SU-DHL-6 (cell line): ENCODE results near the gene LPIN3.

Experiments
- H2AFZ ChIP-seq: fragments of 200-600 bp; sonication (generic); 2 replicates; pipeline ENCODE4 v1.6.1; 2014; ENCODE audit warnings: low read depth, mild to moderate bottlenecking, moderate library complexity, mixed read lengths, antibody characterized with exemption, low read length; ENCODE audit not compliant: severe bottlenecking
- H3F3A ChIP-seq: fragments of 200-600 bp; shearing (Covaris generic); 2 replicates; pipeline ENCODE4 v1.6.0; 2016; ENCODE audit warnings: antibody characterized with exemption, mild to moderate bottlenecking; ENCODE audit not compliant: insufficient read depth
- H3K27ac ChIP-seq: fragments of 200-600 bp; sonication (generic); 2 replicates; pipeline ENCODE4 v1.5.1; 2016; ENCODE audit warnings: low read depth, mild to moderate bottlenecking, low read length, moderate library complexity, mixed read lengths
- H3K27me3 ChIP-seq: fragments of 200-600 bp; sonication (generic), shearing (Covaris generic); 2 replicates; pipeline ENCODE4 v1.6.0; 2014; ENCODE audit warnings: mild to moderate bottlenecking, low read length
- H3K36me3 ChIP-seq: fragments of 200-600 bp; sonication (generic); 2 replicates; pipeline ENCODE4 v1.6.1; 2014; ENCODE audit warnings: mild to moderate bottlenecking, low read length, mixed read lengths
- H3K4me2 ChIP-seq: fragments of 300-600, 200-600 bp; shearing (Covaris generic), sonication (generic); 2 replicates; pipeline ENCODE4 v1.6.0; 2014; ENCODE audit warnings: low read length, low read depth, mild to moderate bottlenecking; ENCODE audit not compliant: poor library complexity, severe bottlenecking
- H3K4me3 ChIP-seq: fragments of 200-600 bp; sonication (generic); 2 replicates; pipeline ENCODE4 v1.5.1; 2014; ENCODE audit warnings: antibody characterized with exemption, low read length, mild to moderate bottlenecking, mixed read lengths; ENCODE audit not compliant: insufficient read depth, poor library complexity, severe bottlenecking
- H3K79me2 ChIP-seq: fragments of 200-600 bp; sonication (generic); 2 replicates; pipeline ENCODE4 v1.6.1; 2014; ENCODE audit warnings: mild to moderate bottlenecking, low read length, moderate library complexity; ENCODE audit not compliant: insufficient read depth
- H3K9ac ChIP-seq: fragments of 200-600 bp; sonication (generic); 2 replicates; pipeline ENCODE4 v1.7.0; 2014; ENCODE audit warnings: mild to moderate bottlenecking, low read length
- H3K9me2 ChIP-seq: fragments of 200-600 bp; sonication (generic); replicated peaks from 2 replicates; pipeline ENCODE4 v1.6.1; 2014; ENCODE audit warnings: low read length; ENCODE audit not compliant: insufficient read depth
- H3K9me3 ChIP-seq: fragments of 200-600 bp; sonication (generic); 2 replicates; pipeline ENCODE4 v1.6.1; 2014; ENCODE audit warnings: low read length, mixed read lengths; ENCODE audit not compliant: insufficient read depth
- H4K20me1 ChIP-seq: fragments of 200-600 bp; sonication (generic); 2 replicates; pipeline ENCODE4 v1.6.1; 2014; ENCODE audit warnings: low read depth, mild to moderate bottlenecking, antibody characterized with exemption, low read length, moderate library complexity, mixed read lengths
- CTCF ChIP-seq: fragments of 200-600 bp; sonication (generic); IDR thresholded peaks from one replicate; pipeline ENCODE4 v1.5.1; 2017; ENCODE audit warnings: antibody characterized with exemption, mild to moderate bottlenecking, low read length, moderate library complexity; ENCODE audit not compliant: insufficient read depth, poor library complexity, severe bottlenecking
- EZH2phosphoT487 ChIP-seq: fragments of 200-600 bp; sonication (generic), shearing (Covaris generic); conservative IDR thresholded peaks from 2 replicates; pipeline ENCODE4 v1.6.1; 2018; ENCODE audit warnings: mild to moderate bottlenecking, antibody characterized with exemption, low read length, moderate library complexity, mixed read lengths

Gene LPIN3

GRCh38 chr20:41300383-41300782 lies 40.2 kb upstream of the LPIN3 start:
- Histone ChIP-seq H3K27me3 (no peaks in the 10 kb centered on the region), H3F3A (no peaks in the 10 kb centered on the region), H4K20me1 (no peaks in the 10 kb centered on the region), H3K79me2 (peaks cover 8% of the 10 kb centered on the region; the same call in 1 of the 2 replicates), H3K9me2 (no peaks in the 10 kb centered on the region), H3K36me3 (no peaks in the 10 kb centered on the region), H2AFZ (no peak overlapping the region), H3K9ac (no peak overlapping the region), H3K4me3 (no peak overlapping the region), H3K4me2 (no peak overlapping the region), H3K9me3 (no peaks in the 10 kb centered on the region), H3K27ac (no peak overlapping the region)
- TF ChIP-seq CTCF (no peak), EZH2phosphoT487 (no peak)

- Histone ChIP-seq H3K9ac (no peak overlapping the region), H3K9me3 (no peaks in the 10 kb centered on the region), H3K9me2 (no peaks in the 10 kb centered on the region), H3K4me3 (no peak overlapping the region), H2AFZ (no peak overlapping the region), H3K36me3 (no peaks in the 10 kb centered on the region), H3K4me2 (no peak overlapping the region), H3F3A (no peaks in the 10 kb centered on the region), H3K79me2 (peaks cover 8% of the 10 kb centered on the region; the same call in 1 of the 2 replicates), H3K27ac (no peak overlapping the region), H3K27me3 (no peaks in the 10 kb centered on the region), H4K20me1 (no peaks in the 10 kb centered on the region)
- TF ChIP-seq EZH2phosphoT487 (no peak), CTCF (no peak)
Observed at GRCh38 chr20:41300886-41301285, 39.7 kb upstream of the LPIN3 start.

GRCh38 chr20:41304002-41304401 lies 36.6 kb upstream of the LPIN3 start:
- H2AFZ ChIP-seq = no peak overlapping the region
- TF ChIP-seq CTCF = no peak
- TF ChIP-seq EZH2phosphoT487 = no peak
- no peak overlapping the region for H3K9ac ChIP-seq
- no peaks in the 10 kb centered on the region for H4K20me1 ChIP-seq
- H3K36me3 ChIP-seq = no peaks in the 10 kb centered on the region
- H3K4me3 ChIP-seq = no peak overlapping the region
- H3K9me3 ChIP-seq = no peaks in the 10 kb centered on the region
- H3K27ac ChIP-seq = no peak overlapping the region
- no peaks in the 10 kb centered on the region for H3F3A ChIP-seq
- no peaks in the 10 kb centered on the region for H3K27me3 ChIP-seq
- H3K4me2 ChIP-seq = no peak overlapping the region
- peaks cover 8% of the 10 kb centered on the region; the same call in 1 of the 2 replicates for H3K79me2 ChIP-seq
- H3K9me2 ChIP-seq = no peaks in the 10 kb centered on the region
